GM19372 (cell line): ENCODE results near the gene PHACTR3.

Experiments
- ATAC-seq: cut with Tn5 transposase; IDR thresholded peaks from one replicate; pipeline ENCODE4 v1.9.1; 2021; ENCODE audit warnings: mild to moderate bottlenecking, low read depth, moderate library complexity; ENCODE audit not compliant: unreplicated experiment

The PHACTR3 gene

GRCh38 chr20:59806578-59806975 lies 202.2 kb downstream of the PHACTR3 start:
- ATAC-seq = no peak

- no peak for ATAC-seq
These were observed 203.8 kb downstream of the PHACTR3 start for GRCh38 chr20:59807909-59808728.

GRCh38 chr20:59808729-59809381 lies 204.5 kb downstream of the PHACTR3 start:
- no peak for ATAC-seq

DNA sequence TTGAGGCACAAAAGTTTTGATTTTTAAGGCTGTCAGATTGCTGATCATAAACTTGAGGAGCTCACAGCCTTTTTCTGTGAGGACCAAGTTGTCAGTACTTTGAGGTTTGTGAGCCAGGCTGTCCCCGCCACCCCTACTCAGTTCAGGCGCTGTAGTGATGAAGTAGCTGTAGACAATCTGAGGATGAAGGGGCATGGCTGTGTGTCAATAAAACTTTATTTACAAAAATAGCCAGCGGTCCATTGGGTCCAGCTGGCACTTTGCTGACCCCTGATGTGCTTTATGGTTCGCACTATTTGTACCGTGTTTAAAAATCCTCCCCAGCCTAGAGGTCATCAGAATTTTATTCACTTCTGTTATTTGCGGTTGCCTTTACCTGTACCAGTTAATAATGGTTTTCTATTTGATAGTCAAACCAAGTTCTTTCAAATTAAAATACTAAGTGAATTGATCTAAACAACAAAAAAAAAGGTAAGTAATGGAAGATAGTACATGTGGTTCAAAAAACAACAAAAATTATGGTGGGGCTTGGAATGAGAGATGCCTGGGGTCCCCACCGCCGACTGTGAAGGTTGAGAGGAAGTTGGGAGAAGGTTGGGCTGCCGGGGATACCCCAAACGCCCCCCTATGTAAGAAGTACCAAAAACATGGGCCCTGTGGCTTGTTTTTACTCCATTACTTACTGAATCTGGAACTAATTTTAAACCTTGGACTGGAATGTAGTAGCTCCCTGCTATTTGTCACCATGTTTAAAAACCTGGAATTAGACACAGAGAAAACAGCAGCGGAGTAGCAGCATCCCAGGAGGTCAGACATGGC lies 205.5 kb downstream of the PHACTR3 start:
- no peak for ATAC-seq

GRCh38 chr20:59810449-59811187 lies 206.3 kb downstream of the PHACTR3 start:
- no peak for ATAC-seq

- no peak for ATAC-seq
These were observed 207.4 kb downstream of the PHACTR3 start for GRCh38 chr20:59811681-59812171.

DNA sequence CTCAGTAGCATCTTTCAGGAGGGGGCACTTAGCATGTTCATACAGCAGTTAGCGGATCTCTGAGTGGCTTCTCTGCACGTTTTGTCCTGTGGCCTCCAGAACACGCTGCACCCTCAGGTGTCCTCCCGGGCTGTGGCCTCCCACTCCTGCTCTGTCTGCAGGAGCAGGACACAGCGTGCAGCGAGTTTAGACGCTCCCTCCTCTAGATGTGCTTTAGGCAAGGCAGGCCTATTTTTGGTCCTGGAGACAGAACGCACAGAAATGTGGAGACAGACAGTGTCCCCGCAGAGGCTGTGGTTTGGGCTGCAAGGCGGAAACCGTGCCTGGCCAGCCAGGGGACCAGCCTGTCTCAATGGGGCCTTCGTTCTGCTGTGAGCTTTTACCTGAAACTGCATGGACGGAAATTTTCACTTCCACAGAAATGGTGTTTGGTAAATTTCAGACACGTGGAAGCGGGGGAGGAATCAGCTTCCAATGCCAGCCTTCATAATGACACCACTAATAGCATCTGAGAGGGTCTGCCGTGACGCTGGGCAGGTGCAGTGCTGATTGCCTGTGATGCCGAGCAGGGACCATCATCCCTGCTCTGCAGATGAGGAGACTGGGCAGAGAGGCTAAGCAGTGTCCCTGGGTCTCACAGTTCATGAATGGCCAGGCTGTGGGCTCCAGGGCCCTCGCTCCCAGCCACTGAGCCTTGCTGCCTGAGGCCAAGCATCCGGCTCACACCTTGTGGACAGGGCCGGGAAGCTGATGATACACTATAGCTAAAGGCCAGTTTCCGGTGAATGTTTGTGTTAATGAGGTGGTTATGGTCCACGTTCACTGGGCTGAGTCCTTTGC lies 208.2 kb downstream of the PHACTR3 start:
- ATAC-seq = no peak

GRCh38 chr20:59813126-59813947 lies 209.0 kb downstream of the PHACTR3 start:
- ATAC-seq = no peak

GRCh38 chr20:59813948-59814839 lies 209.9 kb downstream of the PHACTR3 start:
- no peak for ATAC-seq

GRCh38 chr20:59814840-59815340 lies 210.6 kb downstream of the PHACTR3 start:
- no peak for ATAC-seq

DNA sequence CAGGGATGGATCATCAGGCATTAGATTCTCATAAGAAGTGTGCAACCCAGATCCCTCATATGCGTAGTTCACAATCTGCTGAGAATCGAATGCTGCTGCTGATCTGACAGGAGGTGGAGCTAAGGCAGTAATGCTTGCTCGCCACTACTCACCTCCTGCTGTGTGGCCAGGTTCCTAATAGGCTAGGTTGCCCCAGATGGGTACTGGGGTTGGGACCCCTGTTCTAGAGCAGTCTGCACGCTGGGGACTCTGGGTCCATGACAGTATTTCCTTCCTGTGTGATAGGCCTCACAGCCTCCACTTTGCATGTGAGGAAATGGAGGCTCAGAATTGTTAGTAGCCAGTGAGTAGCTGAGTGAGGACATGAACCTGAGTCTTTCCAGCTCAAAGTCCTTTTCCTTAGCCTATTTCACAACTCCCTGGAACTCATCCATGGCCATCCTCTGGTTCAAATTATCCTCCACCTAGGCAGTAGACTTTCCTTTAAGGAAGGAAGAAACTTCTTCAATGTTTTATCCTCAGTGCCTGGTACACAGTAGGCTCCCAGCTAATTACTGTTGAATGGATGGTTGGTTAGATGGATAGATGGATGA lies 211.9 kb downstream of the PHACTR3 start:
- ATAC-seq = no peak

- ATAC-seq = no peak
These were observed 213.1 kb downstream of the PHACTR3 start for GRCh38 chr20:59817406-59817805.

DNA sequence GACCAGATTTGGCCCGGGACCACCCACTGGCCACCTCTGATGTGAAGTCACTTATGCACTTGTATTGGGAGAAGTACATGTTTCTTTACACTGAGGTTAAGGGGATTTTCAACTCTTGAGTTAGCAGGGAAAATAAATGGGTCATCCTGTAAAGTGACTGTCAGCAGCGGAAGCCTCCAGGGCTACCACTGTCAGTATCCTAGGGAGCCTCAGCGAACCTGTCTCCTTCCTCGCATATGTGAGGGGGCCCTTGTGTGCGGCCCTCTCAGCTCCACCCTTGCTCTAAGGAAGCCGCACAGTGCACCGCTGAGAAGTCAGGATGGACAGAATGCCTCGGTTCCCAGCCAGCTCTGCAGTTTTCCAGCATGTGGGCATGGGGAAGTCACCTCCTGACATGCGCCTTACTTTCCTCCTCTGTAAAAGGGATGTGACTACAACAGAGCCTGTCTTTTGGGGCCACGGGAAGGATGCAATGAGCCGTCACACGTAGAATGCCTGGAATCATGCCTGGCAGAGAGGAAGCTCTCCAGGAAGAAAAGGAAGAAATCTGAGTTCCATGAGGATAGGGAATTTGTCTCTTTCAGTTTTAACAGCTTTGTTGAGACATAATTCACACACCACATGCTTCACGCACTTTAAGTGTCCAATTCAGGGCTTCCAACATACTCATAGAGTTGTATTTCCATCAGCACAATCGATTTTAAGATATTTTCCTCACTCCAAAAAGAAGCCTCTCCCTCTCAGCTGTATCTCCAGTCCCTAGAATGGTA lies 213.7 kb downstream of the PHACTR3 start:
- no peak for ATAC-seq

DNA sequence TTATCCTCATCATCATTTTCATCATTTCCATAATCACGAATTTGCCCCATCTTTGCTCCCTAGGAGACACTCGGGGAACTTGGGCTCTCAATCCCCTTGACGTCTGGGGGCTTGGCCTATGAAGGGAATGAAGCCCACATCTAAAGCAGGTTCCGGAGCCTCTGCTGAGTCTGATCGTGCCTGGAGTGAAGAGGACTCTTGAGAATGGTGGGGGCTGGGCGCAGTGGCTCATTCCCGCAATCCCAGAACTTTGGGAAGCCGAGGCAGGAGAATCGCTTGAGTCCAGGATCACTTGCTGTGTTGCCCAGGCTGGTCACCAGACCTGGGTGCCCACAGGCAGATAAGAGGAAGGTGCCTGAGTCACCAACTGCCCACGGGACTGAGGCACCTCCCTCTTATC lies 214.6 kb downstream of the PHACTR3 start:
- no peak for ATAC-seq

DNA sequence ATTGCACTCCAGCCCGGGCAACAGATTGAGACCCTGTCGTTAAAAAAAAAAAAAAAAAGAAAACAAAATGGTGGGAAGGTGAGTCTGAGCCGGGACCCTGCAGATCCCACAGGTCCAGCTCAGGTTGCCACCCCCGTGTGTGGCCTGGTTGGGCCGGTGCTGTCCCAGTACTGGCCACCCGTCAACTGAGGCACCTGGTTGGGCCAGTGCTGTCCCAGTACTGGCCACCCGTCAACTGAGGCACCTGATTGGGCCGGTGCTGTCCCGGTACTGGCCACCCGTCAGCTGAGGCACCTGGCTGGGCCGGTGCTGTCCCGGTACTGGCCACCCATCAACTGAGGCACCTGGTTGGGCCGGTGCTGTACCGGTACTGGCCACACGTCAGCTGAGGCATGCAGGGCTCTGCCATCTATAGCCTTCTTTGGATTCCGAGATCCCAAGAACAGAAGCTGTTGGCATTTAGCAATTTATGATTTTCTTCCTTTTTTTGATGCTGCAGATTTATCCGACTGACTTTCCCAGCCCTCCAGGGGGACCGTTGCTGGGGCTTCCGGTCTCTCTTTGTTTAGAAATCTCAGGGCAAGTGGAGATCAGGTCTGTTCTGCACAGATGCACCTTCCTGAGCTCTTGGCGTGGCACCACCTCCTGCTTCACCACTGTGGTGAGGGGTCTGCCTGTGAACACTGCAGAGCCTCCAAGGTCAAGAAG lies 215.3 kb downstream of the PHACTR3 start:
- no peak for ATAC-seq
